ENCODE data around the gene IQGAP3.

GRCh38 chr1:156551869-156552268 is 20.5 kb downstream of the IQGAP3 start:
- TF ChIP-seq POLR2A (IDR thresholded peaks at IDR 0.05; ENCODE audit: low read depth, low read length) (no peak), POLR2AphosphoS5 (IDR thresholded peaks at IDR 0.05; ENCODE audit: low read depth, low read length) (no peak), TAF1 (IDR thresholded peaks at IDR 0.05; ENCODE audit: borderline replicate concordance, low read depth, low read length) (no peak)

Data from GM12892 (cell line).